HG03520 (cell line): ENCODE results near the gene ARHGAP22.

ENCODE experiments used
- ATAC-seq: cut with Tn5 transposase; IDR thresholded peaks from one replicate; pipeline ENCODE4 v1.9.1; 2021; ENCODE audit warnings: mild to moderate bottlenecking, moderate library complexity; ENCODE audit not compliant: unreplicated experiment

The ARHGAP22 gene

GRCh38 chr10:48607356-48608278, 2.7 kb upstream of the ARHGAP22 start:
- ATAC-seq: no peak

- no peak for ATAC-seq
These were observed 1.9 kb upstream of the ARHGAP22 start for GRCh38 chr10:48606530-48607355.

- ATAC-seq: no peak
These were observed 1.1 kb upstream of the ARHGAP22 start for GRCh38 chr10:48605786-48606529.

- no peak for ATAC-seq
These were observed 558 bp downstream of the ARHGAP22 start for GRCh38 chr10:48604039-48604990.

GRCh38 chr10:48603421-48604038, 1.3 kb downstream of the ARHGAP22 start:
- no peak for ATAC-seq

GRCh38 chr10:48602401-48603135, 2.3 kb downstream of the ARHGAP22 start:
- no peak for ATAC-seq

GRCh38 chr10:48601789-48602188, 3.1 kb downstream of the ARHGAP22 start:
- no peak for ATAC-seq

- ATAC-seq: no peak
These were observed 4.0 kb downstream of the ARHGAP22 start for GRCh38 chr10:48600645-48601505.

GRCh38 chr10:48599830-48600134, 5.1 kb downstream of the ARHGAP22 start:
- ATAC-seq: no peak

- no peak for ATAC-seq
These were observed 5.7 kb downstream of the ARHGAP22 start for GRCh38 chr10:48598936-48599829.

GRCh38 chr10:48598243-48598935, 6.5 kb downstream of the ARHGAP22 start:
- no peak for ATAC-seq

GRCh38 chr10:48595539-48595932, 9.3 kb downstream of the ARHGAP22 start:
- ATAC-seq: no peak

GRCh38 chr10:48594803-48595538, 9.9 kb downstream of the ARHGAP22 start:
- no peak for ATAC-seq

GRCh38 chr10:48594371-48594770, 10.5 kb downstream of the ARHGAP22 start:
- no peak for ATAC-seq

- no peak for ATAC-seq
These were observed 12.5 kb downstream of the ARHGAP22 start for GRCh38 chr10:48592346-48592745.

GRCh38 chr10:48590945-48591344, 13.9 kb downstream of the ARHGAP22 start:
- ATAC-seq: no peak
